ENCODE data around the gene PID1. TPM values are rescaled to one million over a fixed set of nuclear protein-coding genes. Genes with fewer than 3 reads are reported as not detected.

The PID1 gene
- total RNA-seq, 1 experiment from 2014 or later, result 2.9 TPM

DNA sequence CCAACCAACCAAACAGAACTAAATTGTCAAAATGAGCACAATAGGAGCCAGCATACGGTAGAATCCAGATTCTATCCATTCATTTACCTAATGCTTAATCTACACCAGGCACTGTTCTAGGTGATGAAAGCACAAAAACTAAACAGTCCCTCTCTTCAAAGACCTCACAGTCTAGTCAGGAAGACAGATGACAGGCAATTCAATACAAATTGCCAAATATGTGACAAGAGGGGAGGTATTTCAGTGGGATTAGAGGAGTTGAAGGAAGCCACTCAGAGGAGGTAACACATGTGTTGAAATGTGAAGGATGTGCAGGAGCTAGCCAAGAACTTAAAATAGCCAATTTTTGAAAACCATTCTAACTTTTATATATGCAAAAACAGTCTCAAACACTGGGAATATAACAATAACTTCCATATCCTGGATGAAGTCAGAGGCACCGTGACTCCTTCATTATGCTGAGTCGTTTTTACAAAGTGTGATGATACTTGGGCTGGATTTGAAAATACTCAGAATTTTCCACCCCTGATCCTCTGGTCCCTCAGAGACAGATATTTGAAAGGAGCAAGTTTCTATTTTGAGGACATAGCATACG is 204.9 kb downstream of the PID1 start:
- Histone ChIP-seq H3K36me3 (ENCODE audit: control insufficient read depth, insufficient read depth, low read length) (no peaks in the 10 kb centered on the region), H3K27ac (ENCODE audit: low read length) (no peak overlapping the region), H3K9me3 (ENCODE audit: control insufficient read depth, insufficient read depth, low read depth, low read length) (no peaks in the 10 kb centered on the region), H3K4me3 (ENCODE audit: low read depth in 2 of 2, low read length in 2 of 2) (no peak overlapping the region), H3K4me1 (ENCODE audit: control insufficient read depth, insufficient read depth, low read length) (no peaks in the 10 kb centered on the region), H3K27me3 (ENCODE audit: control insufficient read depth, insufficient read depth, low read length) (no peaks in the 10 kb centered on the region)
- ATAC-seq (no peak), DNase-seq (ENCODE audit: low read depth, low spot score) (no peak)
- CTCF ChIA-PET, result no interaction called here
- no TSS peak for BruUV-seq (replicated peaks)
- TF ChIP-seq REST (IDR thresholded peaks at IDR 0.05; ENCODE audit: insufficient read depth in 1 of 2, low read depth in 2 of 2, low read length in 1 of 2) (no peak), SIN3A (IDR thresholded peaks at IDR 0.05; ENCODE audit: borderline replicate concordance, insufficient read depth, low read depth, low read length) (no peak), POLR2AphosphoS5 (IDR thresholded peaks at IDR 0.05; ENCODE audit: low read depth, low read length) (no peak), TCF7L2 (IDR thresholded peaks at IDR 0.05; ENCODE audit: low read depth, low read length) (no peak)
- TF ChIP-seq, protein P1, sequence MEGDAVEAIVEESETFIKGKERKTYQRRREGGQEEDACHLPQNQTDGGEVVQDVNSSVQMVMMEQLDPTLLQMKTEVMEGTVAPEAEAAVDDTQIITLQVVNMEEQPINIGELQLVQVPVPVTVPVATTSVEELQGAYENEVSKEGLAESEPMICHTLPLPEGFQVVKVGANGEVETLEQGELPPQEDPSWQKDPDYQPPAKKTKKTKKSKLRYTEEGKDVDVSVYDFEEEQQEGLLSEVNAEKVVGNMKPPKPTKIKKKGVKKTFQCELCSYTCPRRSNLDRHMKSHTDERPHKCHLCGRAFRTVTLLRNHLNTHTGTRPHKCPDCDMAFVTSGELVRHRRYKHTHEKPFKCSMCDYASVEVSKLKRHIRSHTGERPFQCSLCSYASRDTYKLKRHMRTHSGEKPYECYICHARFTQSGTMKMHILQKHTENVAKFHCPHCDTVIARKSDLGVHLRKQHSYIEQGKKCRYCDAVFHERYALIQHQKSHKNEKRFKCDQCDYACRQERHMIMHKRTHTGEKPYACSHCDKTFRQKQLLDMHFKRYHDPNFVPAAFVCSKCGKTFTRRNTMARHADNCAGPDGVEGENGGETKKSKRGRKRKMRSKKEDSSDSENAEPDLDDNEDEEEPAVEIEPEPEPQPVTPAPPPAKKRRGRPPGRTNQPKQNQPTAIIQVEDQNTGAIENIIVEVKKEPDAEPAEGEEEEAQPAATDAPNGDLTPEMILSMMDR (IDR thresholded peaks at IDR 0.05), result no peak
- in situ Hi-C loops (cut with HindIII; ENCODE audit: low pct_unique_long_range_greater_than_20kb, low sequenced_read_pairs) (no loop called here), intact Hi-C loops (cut with micrococcal nuclease; ENCODE audit: unreplicated experiment) (no loop called here)
- POLR2A ChIA-PET, result no interaction called here

DNA sequence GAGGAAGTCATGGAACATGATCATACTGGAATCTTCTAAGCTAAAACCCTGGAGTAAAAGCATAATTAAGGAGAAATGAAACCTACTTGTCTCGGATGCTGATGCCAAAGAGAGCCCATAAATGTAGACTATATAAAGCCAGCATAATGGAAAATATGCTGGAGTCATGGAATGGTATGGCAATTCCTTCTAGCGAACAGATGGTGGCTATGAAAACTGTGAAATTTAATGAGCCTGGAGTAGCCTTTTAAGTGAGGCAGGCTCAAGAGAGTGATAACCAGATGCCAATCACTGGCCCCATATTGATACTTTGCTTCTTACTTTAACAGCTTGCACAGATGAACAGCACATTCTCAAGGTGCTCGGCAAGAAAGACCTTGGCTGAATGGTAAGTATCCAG is 206.3 kb downstream of the PID1 start:
- no peaks in the 10 kb centered on the region for H3K9me3 ChIP-seq (ENCODE audit: control insufficient read depth, insufficient read depth, low read depth, low read length)
- no peaks in the 10 kb centered on the region for H3K36me3 ChIP-seq (ENCODE audit: control insufficient read depth, insufficient read depth, low read length)
- in situ Hi-C loops (cut with HindIII; ENCODE audit: low pct_unique_long_range_greater_than_20kb, low sequenced_read_pairs), result no loop called here
- H3K4me1 ChIP-seq (ENCODE audit: control insufficient read depth, insufficient read depth, low read length), result no peaks in the 10 kb centered on the region
- H3K27ac ChIP-seq (ENCODE audit: low read length), result no peak overlapping the region
- no TSS peak for BruUV-seq (replicated peaks)
- no peaks in the 10 kb centered on the region for H3K27me3 ChIP-seq (ENCODE audit: control insufficient read depth, insufficient read depth, low read length)
- TF ChIP-seq POLR2AphosphoS5 (IDR thresholded peaks at IDR 0.05; ENCODE audit: low read depth, low read length) (no peak), REST (IDR thresholded peaks at IDR 0.05; ENCODE audit: insufficient read depth in 1 of 2, low read depth in 2 of 2, low read length in 1 of 2) (no peak), TCF7L2 (IDR thresholded peaks at IDR 0.05; ENCODE audit: low read depth, low read length) (no peak), SIN3A (IDR thresholded peaks at IDR 0.05; ENCODE audit: borderline replicate concordance, insufficient read depth, low read depth, low read length) (no peak)
- TF ChIP-seq, protein P1 (IDR thresholded peaks at IDR 0.05), result no peak
- ATAC-seq (no peak), DNase-seq (ENCODE audit: low read depth, low spot score) (no peak)
- H3K4me3 ChIP-seq (ENCODE audit: low read depth in 2 of 2, low read length in 2 of 2), result no peak overlapping the region
- POLR2A ChIA-PET, result no interaction called here
- CTCF ChIA-PET, result no interaction called here
- intact Hi-C loops (cut with micrococcal nuclease; ENCODE audit: unreplicated experiment), result no loop called here

All from Panc1 (cell line).